Daoy (cell line): ENCODE results near the gene PEX14. TPM values are rescaled to one million over a fixed set of nuclear protein-coding genes. Genes with fewer than 3 reads are reported as not detected.

ENCODE experiments used
- DNase-seq: peaks from one replicate; pipeline ENCODE4 v3.0.0-alpha.2; 2015; ENCODE audit warnings: low read depth
- total RNA-seq: library from RNA; depleted of rRNA; stranded (reverse); fragments of >200 nt; shearing (Covaris generic); gene quantifications from 2 replicates; pipeline ENCODE4 v1.2.3, GENCODE V29; 2014

Gene PEX14
- total RNA-seq, 1 experiment from 2014 or later: 22.6 TPM

DNA sequence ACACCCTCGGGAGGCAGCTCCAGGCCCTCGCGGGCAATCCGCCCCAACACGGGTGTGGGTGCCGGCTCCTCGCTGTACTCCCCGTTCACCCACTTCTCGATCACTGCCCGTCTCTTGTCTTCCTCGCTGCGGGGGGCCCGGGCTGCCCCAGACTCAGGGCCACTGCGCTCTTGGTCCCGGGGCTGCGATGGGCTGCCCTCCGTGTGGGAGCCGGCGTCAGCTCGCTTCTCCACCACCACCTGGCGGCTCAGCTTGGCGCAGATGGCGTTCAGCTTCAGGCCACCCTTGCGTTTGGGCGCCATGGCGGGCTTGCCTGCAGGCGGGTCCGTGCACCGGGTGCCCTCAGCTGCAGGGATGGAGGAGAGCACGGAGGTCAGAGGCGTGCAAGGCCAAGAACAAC is 190.5 kb downstream of the PEX14 start:
- no peak for DNase-seq

DNA sequence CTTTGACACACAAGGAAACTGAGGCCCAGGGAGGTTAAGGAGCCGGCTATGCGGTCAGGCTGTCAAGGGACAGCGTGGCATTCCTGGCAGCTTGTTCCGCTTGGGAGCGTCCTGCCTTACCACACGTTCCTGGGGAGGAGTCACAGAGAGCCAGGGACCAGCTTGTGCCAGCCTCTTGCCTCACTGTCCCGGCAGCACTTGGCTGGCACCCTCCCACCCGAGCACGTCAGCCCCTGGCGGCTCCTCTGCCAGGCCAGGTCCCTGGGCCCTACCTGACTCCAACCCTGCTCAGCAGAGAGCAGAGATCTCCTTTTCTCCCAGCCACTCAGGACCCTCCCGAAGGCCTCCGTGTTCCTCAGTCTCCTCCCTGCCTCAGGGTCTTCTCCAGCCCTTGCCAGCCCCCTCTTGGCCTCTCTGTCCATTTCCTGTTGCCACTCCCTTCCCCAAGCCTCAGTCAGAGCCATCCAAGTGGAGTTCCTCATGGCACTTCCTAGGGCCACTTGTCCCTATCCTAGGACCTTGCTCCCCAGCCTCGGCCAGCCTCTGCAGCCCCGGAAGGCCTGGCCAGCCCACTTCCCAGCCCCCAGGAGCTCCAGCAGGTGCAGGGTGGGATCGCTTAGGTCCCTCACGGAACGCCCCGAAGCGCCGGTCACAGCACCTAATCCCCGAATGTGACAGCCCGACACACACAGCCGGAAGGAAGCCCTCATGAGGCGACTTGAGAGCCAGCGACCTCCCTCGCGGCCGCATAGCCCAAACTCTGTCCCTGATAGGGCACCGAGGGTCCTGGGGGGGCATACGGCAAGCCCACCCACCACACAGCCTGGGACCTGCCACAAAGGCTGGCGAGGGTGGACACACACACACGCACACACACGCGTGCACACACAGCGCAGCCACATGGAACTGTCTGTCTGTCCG is 191.4 kb downstream of the PEX14 start:
- DNase-seq: no peak

DNA sequence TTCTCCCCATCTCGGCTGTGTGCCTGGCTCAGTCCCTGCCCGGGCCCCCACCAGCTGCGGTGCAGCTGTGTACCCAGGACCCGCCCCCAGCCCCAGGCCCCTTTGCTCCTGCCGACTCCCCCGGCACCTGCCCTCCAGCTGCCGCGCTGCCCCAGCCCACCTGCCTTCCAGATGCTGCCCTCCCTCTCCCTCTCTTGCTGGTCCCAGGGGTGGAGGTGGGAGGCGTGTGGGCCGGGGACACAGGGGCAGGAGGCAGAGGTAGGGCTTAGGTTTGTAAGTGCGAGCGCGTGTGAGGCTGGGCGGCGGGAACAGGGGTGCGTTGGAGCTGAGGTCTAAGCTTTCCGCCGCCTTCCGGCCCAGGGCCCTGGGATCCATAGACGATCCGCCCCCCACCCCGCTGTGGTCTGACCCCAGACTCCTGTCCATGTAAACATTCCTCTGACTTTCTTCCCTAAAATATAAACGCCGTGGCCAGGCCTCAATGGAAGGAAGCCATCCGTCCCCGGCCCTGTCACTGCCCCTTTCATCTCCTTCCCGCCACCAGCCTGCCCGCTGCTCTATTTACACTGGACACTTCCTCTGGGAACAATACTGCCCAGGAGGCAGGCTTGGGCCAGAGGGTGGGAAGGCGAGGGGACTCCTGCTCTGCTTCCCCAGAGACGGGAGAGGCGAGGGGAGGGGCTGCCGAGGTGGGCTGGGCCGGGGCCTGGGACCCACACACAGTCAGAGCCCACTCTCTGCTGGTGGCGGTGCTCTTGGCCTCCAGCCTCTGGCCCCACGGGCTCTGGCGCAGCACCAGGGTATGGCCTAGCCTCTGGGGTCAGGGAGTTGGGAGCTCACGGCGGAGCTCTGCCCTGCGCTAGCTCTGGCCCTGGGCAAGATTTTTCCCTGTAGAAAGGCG is 193.4 kb downstream of the PEX14 start:
- DNase-seq: no peak

DNA sequence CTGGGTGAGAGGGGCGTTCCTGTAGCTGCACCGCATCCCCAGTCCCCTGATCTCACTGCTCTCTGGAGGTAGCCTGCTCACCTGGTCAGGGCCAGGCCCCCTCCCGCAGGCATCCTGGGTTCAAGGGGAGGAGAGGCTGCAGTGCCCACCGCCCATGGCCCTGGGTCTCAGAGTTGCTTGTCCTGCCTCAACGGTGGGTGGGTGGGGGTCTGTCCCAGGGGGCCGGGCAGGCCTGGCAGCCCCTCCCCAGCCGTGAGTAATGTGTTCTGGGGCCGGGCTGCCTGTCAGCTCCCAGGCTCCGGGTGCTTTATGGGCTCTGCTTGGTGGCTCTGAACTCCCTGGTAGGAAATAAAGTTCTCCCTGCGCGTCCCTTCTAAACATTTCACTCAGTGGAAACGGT is 194.8 kb downstream of the PEX14 start:
- DNase-seq: no peak

DNA sequence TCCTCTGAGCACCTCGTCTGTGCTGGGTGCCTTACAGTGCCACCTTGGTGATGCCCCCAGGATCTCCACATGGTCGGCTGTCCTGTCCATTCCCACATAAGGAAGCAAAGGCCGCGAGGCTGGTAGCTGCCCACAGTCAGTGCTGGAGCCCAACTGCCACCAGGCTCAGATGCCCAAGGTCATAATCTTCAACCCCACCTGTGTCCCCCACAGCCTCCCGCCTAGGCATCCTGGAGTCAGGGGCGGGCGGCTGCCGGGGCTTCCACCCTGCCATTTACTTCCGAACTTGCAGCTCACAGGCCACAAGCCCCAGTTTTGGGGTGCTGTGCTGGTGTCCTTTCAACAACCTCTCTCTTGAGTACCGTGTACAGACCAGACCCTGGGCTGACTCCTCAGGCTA is 195.4 kb downstream of the PEX14 start:
- no peak for DNase-seq

DNA sequence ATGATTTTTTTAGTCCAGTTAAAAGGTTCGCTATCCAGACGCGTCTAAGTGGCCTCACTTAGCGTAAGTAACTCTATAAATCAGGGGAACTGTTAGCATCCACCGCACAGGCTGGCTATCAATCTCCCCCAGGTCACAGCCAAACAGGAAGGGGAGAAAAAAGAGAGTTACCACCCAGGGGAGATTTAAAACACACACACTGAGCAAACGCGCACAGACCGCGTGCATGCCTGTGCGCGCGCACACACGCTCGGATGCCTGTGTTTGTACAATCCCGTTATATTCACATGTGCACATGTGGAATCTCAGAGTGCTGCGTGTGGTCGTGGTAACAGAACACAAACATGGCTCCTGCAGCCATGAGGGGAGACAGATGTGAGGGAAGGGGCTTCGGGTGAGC is 196.3 kb downstream of the PEX14 start:
- no peak for DNase-seq

DNA sequence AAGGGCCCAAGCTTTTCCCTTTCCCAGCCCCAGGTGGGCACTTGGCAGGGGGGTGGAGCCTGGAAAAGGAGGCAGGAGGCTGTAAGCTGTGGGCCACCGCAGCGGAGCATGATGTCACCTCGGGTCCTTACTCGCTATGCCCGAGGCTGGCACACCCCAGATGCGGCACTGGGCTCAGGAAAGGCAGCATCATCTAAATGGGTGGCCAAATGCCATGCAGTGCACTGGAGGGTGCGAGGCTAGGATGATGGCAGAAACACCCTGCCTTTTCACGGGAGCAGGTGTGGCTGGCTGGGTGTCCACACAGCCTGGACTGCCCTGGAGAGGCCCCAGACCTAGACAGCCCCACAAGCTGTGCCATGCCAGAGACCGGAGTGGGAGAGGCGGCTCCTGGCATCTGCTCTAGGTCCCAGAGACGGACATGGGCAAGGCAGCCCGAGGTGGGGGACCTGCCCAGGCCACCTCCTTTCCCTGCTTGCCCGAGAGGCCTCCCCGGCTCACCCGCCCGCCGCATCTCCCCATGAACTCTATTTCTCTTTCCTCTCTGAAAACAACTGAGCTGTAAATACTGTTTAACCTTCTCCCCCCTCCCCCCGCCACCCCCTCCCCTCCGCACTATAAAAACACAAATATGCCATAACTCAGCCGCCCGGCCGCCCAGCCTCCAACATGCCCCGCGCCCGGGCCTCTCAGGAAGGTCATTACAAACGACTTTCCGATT is 197.0 kb downstream of the PEX14 start:
- no peak for DNase-seq

DNA sequence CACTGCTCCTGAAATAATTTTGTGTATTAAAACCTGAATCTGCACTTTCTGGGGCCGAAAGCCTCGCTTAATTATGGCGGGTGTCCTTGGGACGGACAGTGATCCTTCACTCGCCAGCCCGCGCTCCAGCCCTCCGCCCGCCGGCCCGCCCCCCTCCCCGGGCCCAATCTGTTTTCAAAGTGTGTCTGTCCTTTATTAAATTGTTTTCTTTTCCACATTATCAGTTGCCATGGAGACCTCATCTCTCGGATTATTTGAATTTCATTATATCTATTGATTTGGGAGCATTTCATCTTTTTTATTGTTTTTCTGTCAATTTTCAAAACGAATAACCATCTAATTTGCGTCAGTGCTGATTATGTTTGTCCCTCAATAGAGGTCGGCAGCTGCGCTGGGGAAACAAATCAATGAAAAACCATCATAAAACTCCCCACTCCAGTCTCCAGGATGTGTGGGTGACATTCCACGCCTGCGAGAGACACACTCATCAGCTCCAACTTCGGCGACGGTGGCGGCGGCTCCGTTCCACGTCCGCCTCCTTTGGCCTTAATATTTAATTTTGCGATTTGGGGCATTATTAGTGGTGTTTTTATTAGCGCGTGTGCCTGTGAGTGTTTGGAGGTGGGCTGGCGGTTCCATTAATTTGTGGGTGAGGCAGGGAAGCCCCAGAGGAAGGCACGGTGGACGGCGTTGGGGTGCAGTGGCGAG is 197.7 kb downstream of the PEX14 start:
- DNase-seq: no peak

DNA sequence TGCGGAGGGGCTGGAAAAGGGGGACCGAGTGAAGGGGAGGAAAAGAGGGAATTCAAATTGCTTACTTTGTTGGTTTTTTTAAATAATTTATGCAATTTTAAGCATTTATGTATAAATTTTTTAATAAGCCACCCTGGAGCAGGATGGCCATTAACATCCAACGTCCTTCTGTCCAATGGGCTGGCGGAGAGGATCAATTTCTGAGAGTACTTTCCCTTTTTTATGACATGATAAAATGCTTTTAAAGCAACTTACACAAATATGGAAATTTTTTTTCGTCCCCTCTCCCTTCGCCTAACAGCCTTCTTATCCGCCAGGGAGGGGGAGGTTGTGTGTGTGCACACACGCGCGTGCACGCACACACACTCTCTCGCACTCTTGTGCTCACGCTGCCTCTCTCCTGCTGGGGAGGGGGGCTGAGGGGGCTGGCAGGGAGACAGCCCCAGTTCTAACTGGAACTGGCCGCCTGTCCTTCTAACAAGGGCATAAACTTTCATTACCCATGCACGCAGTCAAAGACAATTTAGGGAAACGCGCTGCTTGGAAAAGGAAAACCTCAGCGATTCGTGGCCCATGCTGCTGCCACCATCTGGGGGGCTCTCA is 198.5 kb downstream of the PEX14 start:
- DNase-seq: no peak

DNA sequence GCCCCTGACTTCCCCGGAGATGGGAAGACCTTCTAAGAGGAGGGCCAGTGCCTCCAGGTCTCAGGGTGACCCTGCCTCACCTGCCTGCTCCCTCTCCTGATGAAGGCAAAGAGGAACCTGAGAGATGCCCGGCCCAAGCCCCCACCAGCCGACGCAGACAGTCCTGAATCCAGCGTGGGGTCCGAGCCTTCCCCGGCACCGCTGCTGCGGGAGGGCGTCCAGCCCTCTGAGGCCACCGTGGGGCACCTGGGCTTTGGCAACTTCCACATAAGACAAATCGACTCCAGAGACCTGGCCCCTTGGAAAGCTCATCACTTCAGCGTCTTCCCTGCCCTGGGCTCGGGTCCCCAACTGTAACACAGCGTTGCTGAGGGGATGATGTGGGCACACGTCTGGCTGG is 199.5 kb downstream of the PEX14 start:
- DNase-seq: no peak

DNA sequence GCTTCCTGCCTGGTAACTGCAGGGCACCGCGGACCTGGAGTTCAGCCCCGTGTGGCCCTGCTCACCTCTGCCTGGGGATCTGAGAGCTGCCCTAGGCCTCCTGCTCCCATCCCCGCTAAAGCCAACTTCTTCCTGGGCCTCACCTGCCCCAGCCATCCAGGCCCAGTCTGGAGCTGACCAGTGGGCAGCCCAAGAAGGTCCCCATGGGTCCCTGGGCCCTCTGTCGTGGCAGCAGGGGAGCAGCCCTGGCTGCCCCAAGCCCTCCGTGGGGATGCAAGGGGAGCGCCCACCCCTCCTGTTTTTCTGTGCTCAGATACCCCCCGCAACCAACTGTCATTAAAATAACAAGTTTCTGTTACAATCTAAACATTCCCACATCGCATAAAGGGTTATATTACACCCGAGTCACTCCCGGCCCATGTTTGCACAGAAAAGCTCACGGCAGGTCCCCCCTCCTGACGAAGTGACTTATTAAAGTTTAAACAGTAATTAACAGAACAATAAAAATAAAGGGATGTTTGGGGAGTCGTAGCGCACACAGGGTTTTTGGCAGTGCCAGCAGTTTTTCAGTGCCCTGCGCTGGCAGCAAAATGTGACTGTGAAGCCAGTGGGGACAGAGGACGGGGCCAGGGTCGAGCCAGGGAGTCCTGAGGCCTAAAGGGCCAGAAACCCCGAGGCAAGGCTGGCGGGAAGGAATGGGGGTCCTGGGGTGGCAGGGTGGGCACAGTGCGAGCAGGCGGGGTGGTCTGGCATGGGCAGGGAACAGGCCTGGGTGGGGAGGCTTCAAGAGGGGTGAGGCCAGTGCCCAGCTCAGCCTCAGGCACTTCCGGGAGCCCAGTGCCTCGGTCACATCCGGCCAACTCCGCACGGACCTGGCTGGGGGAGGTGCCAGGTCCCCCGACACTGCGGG is 200.2 kb downstream of the PEX14 start:
- DNase-seq: no peak

DNA sequence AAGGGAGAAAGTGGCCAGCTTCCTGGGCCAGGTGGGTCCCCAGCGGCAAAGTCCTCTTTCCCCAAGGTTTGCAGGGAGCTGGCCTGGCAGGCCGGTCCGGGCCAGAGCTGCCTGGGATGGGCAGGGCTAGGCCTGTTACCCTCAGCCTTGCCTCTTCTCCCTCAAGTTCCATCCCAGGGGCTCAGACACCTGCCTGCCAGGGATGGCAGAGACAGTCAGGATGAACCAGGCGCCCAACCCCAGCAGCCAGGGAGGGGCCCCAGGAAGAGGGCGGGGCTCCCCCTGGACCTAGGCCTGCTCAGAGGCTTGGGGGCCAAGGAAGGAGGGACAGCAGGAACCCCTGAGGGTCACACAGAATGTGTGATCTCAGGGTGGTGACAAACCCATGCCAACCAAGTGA is 201.1 kb downstream of the PEX14 start:
- no peak for DNase-seq

DNA sequence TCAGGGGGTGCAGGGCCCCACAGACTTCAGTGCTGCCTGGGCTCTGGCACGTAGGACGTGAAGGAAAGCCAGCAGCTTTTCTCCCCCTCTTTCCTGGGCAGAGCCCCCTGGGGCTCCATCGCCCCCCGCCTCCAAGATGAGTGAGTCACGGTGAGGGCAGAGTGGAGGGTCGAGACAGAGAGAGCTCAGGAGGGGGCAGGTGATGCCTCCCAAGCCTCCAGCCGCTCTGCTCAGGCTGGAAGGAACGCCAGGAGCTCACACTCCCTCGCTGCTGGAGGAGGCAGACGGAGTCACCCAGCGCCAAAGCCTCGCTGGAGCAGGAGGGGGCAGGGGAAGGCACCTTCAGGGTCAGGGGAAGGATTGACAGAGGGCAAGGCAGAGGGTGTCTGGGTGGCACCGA is 202.2 kb downstream of the PEX14 start:
- no peak for DNase-seq

DNA sequence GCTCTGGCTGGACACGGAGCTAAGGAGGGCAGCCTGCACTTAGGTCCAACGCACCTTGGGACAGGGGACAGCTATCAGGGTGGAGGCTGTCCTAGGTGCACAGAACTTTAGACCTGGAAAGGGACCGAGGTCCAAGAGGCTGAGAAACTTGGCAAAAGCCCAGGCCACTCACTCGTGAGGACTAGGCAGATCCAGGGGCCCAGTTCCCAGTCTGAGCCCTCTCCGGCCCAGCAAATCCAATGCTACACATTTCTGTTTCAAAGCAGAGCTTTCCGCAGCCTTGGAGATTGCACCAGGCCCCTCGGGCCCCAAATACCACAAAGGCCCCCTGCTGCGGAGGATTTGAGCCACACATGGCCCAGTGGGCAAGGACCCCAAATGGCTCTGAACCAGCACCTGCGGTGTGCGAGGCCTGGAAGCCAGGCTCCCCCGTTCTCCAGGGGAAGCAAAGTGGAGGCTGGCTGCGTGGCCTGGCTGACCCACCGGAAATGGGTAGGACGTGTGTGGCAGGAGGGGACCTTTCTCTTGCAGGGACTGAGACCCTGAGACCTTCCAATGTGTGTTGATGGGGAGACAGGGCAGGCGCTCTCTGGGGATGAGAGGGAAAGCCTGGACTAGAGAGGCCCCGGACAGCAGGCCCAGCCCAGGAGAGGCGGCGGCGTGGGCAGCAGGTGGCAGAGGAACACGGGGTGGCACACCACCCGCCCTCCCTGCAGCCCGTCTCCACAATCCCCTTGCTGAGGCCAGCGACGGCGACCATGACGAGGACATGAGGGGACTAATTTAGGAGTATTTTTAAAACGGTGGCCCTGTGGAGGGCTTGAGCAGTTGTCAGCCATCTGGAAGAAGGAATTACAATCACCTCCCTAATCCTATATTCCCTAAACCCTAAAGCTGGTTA is 203.0 kb downstream of the PEX14 start:
- DNase-seq: no peak

DNA sequence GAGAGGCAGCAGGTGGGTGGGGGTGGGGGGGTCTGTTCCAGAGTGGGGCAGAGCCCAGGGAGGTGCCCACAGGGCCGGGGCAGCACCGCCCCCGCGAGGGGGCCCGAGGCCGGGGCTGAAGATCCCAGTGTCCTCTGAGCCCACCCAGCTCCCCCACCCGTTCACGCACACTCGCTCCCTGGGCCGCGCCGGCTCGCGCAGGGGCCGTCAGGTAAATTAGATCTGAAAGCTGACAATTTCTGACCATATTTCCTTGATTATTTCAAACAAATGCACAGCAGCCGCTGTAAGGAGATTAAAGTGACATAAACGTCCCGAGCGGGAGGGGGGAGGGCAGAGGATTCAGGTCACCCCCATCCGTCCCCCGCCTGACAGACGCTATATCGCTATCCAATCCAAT is 203.7 kb downstream of the PEX14 start:
- no peak for DNase-seq

DNA sequence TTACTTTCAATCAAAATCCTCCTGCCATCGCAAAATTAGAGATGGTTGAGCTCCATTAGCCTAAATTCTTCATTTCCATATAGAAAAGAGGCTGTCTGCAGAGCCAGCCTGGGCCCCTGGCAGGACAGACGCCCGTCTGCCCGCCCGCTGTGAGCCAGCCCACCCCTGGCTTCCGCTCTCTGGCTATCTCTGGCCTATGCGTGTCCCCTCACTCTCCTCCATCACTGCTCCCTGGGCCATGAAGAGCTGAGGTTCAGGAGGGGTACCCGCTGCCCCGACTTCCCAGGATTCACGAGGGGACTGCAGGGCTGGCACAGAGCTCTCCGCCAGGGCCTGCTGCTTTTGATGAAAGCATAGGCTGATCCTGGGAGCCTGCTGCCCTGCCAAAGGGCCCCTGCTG is 204.1 kb downstream of the PEX14 start:
- DNase-seq: no peak

DNA sequence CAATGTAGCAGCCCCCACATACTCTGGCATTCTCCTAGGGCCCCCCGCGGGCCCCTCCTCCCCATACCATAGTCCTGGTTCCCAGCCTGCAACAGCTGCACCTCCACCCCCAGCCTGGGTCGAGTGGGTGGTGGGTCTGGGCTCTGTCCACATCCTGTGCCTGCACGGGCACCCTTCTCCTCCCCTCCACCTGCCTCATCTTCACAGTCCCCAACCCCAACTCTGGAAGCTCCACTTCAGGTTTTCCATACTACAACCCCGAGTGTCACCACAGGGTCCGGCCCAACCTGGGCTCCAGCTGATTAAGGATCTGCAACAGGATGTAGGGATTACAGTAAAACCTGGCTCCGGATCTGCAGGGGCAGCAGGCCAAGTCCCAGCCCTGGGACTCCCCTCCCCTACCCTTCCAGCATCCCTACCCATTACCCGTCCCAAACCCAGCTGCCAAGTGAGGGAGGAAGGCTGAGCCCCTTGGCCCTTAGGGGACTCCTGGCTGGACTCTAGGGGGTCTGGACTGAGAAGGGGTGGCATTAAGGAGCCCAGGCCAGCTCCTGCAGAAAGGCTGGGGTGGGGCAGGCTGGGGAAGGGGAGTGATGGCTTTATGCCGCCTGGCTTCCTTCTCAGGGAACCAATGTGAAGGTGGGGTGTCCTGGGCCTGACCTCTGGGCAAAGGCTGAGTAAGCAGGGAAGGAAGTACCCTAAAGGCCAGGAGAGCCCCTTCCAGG is 204.9 kb downstream of the PEX14 start:
- DNase-seq: peak; percentile 82
